Fibroblast of lung (primary cell): Measurements from ENCODE around the gene TAS2R60. TPM values are rescaled to one million over a fixed set of nuclear protein-coding genes. Genes with fewer than 3 reads are reported as not detected.
"Not testable (repeated sequence)": the region's sequence is repeated elsewhere in the genome, so short reads cannot be mapped to it uniquely, and the experiment has no call there.

Experiments
- DNase-seq, 2 donors: peaks; one replicate each; pipeline versions ENCODE4 v3.0.0 to v3.0.0-alpha.2; 2010; ENCODE audit warnings: low read depth in 2 of 2
- H2AFZ ChIP-seq: 2 replicates; pipeline ENCODE4 v1.5.1; 2012; ENCODE audit warnings: low read length, control low read depth, inconsistent platforms
- H3K27ac ChIP-seq: 2 replicates; pipeline ENCODE4 v1.5.1; 2011; ENCODE audit warnings: low read length, control low read depth; ENCODE audit not compliant: insufficient read depth
- H3K27me3 ChIP-seq: 2 replicates; pipeline ENCODE4 v1.5.1; 2011; ENCODE audit warnings: mild to moderate bottlenecking, low read length; ENCODE audit not compliant: control insufficient read depth, insufficient read depth
- H3K36me3 ChIP-seq: 2 replicates; pipeline ENCODE4 v1.5.1; 2011; ENCODE audit warnings: low read length; ENCODE audit not compliant: control insufficient read depth, insufficient read depth
- H3K4me1 ChIP-seq: 2 replicates; pipeline ENCODE4 v1.5.1; 2011; ENCODE audit warnings: low read length; ENCODE audit not compliant: control insufficient read depth, insufficient read depth; ENCODE audit errors: extremely low read depth
- H3K4me2 ChIP-seq: 2 replicates; pipeline ENCODE4 v1.5.1; 2011; ENCODE audit warnings: low read length, control low read depth; ENCODE audit not compliant: insufficient read depth; ENCODE audit errors: extremely low read depth
- H3K4me3 ChIP-seq, 4 experiments: fragments of 200-600 bp in 1 of 4; sonication (generic) in 1 of 4; replicated peaks in 1 of 4; 2 replicates each; pipeline ENCODE4 v1.5.1; 2011 to 2016; ENCODE audit warnings: low read length in 4 of 4, low read depth in 3 of 4, mild to moderate bottlenecking in 3 of 4, control low read depth in 2 of 4, inconsistent platforms in 1 of 4, mixed read lengths in 1 of 4; ENCODE audit not compliant: insufficient read depth in 1 of 4; ENCODE audit errors: control extremely low read depth in 1 of 4
- H3K79me2 ChIP-seq: 2 replicates; pipeline ENCODE4 v1.5.1; 2012; ENCODE audit warnings: mild to moderate bottlenecking, low read length, inconsistent platforms; ENCODE audit not compliant: control insufficient read depth, insufficient read depth
- H3K9ac ChIP-seq: 2 replicates; pipeline ENCODE4 v1.5.1; 2011; ENCODE audit warnings: mild to moderate bottlenecking, low read length, control low read depth; ENCODE audit not compliant: insufficient read depth
- H3K9me3 ChIP-seq: 2 replicates; pipeline ENCODE4 v1.5.1; 2012; ENCODE audit warnings: low read depth, low read length; ENCODE audit not compliant: control insufficient read depth, insufficient read depth
- H4K20me1 ChIP-seq: 2 replicates; pipeline ENCODE4 v1.5.1; 2011; ENCODE audit warnings: low read length; ENCODE audit not compliant: control insufficient read depth, insufficient read depth; ENCODE audit errors: extremely low read depth
- EZH2 ChIP-seq: IDR thresholded peaks from 2 replicates; pipeline ENCODE4 v1.5.1; 2012; ENCODE audit warnings: low read length, control low read depth, mild to moderate bottlenecking; ENCODE audit errors: missing control alignments
- polyA plus RNA-seq, 2 donors: library from polyadenylated mRNA; depleted of rRNA in 1 of 2; stranded (reverse) in 1 of 2; unstranded in 1 of 2; fragments of >200 nt; gene quantifications; 2 replicates each; pipeline ENCODE4 v1.2.1, GENCODE V29; 2011 to 2012; ENCODE audit warnings: missing spikeins in 1 of 2
- total RNA-seq: library from RNA; depleted of rRNA; stranded (reverse); fragments of >200 nt; gene quantifications from 2 replicates; pipeline ENCODE4 v1.2.1, GENCODE V29; 2014
- TF ChIP-seq, protein P1 (sequence below), 2 donors: IDR thresholded peaks in 1 of 2; conservative IDR thresholded peaks in 1 of 2; 1 replicate in 1 of 2; 2 replicates in 1 of 2; pipeline ENCODE4 v1.5.1; 2011 to 2012; ENCODE audit warnings: low read length in 2 of 2, control low read depth in 1 of 2, inconsistent platforms in 1 of 2, low read depth in 1 of 2, mild to moderate bottlenecking in 1 of 2

TAS2R60 gene
- total and polyA plus RNA-seq, 2 donors (not counting 1 experiment from before 2014, with no cell fraction given): not detected

DNA sequence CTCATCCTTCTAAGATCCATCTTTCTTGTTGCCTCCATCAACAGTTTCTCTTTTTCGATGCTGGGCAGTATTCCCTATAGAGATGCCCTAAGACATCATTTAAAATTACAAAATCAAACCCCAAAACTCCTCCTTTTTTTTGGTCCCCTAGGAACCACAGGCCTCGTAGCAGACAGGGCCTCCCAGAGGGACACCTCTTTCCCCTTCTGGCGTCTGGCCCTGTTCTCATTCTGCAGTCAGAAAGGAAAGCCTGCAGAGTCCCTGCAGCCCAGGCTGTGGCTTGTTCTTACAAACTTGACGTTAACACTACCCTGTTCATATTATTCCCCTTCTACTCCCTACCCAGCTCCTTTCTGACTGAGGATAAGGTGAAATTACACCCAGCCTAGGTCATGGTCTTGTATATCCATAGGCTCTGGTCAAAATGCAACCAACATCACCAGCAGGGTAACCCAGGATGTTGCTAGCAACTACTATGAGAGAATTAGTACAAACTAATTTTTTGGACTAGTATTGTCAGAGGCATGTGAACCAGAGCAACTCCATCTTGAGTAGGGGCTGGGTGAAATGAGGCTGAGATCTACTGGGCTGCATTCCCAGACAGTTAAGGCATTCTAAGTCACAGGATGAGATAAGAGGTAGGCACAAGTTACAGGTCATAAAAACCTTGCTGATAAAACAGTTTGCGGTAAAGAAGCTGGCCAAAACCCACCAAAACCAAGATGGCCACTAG, 31.1 kb upstream of the TAS2R60 start:
- no peak overlapping the region for H3K4me2 ChIP-seq
- H3K4me1 ChIP-seq: peaks cover 5% of the 10 kb centered on the region
- no peak overlapping the region for H2AFZ ChIP-seq
- H3K27me3 ChIP-seq: no peaks in the 10 kb centered on the region
- TF ChIP-seq EZH2: no peak
- TF ChIP-seq, protein P1, sequence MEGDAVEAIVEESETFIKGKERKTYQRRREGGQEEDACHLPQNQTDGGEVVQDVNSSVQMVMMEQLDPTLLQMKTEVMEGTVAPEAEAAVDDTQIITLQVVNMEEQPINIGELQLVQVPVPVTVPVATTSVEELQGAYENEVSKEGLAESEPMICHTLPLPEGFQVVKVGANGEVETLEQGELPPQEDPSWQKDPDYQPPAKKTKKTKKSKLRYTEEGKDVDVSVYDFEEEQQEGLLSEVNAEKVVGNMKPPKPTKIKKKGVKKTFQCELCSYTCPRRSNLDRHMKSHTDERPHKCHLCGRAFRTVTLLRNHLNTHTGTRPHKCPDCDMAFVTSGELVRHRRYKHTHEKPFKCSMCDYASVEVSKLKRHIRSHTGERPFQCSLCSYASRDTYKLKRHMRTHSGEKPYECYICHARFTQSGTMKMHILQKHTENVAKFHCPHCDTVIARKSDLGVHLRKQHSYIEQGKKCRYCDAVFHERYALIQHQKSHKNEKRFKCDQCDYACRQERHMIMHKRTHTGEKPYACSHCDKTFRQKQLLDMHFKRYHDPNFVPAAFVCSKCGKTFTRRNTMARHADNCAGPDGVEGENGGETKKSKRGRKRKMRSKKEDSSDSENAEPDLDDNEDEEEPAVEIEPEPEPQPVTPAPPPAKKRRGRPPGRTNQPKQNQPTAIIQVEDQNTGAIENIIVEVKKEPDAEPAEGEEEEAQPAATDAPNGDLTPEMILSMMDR (conservative IDR thresholded peaks at IDR 0.05 in 1 of 2, IDR thresholded peaks at IDR 0.05 in 1 of 2; ENCODE audit: low read depth in 1 of 2, low read length in 2 of 2): no peak
- no peaks in the 10 kb centered on the region for H3K79me2 ChIP-seq
- no peaks in the 10 kb centered on the region for H3K36me3 ChIP-seq
- H3K27ac ChIP-seq: no peak overlapping the region
- no peak for DNase-seq
- H3K9me3 ChIP-seq: no peaks in the 10 kb centered on the region
- H3K9ac ChIP-seq: no peak overlapping the region
- H4K20me1 ChIP-seq: no peaks in the 10 kb centered on the region
- H3K4me3 ChIP-seq: no peak overlapping the region

DNA sequence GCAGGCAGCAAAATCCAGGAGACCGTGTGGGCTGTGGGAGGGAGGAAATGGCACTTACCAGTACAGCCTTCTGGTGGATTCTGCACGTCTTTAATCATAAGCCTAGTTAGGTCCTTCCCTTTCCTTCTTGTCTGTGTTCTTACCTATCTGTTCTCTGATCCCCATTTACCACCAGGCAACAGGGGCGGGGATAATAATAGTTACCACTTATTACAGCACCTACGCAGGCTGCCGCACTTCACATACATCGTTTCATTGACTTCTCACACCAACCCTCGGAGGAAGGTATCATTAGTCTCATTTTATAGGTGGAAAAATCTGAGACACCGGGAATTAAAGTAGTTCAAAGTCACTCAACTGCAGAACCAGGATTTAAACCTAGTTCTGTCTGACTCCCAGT, 30.1 kb upstream of the TAS2R60 start:
- Histone ChIP-seq H3K9me3 (no peaks in the 10 kb centered on the region), H3K27ac (no peak overlapping the region), H3K36me3 (no peaks in the 10 kb centered on the region), H3K4me1 (peaks cover 4% of the 10 kb centered on the region), H3K4me2 (no peak overlapping the region), H3K27me3 (no peaks in the 10 kb centered on the region), H2AFZ (no peak overlapping the region), H4K20me1 (no peaks in the 10 kb centered on the region), H3K4me3 (no peak overlapping the region), H3K9ac (no peak overlapping the region), H3K79me2 (no peaks in the 10 kb centered on the region)
- no peak for TF ChIP-seq EZH2
- TF ChIP-seq, protein P1 (conservative IDR thresholded peaks at IDR 0.05 in 1 of 2, IDR thresholded peaks at IDR 0.05 in 1 of 2; ENCODE audit: low read depth in 1 of 2, low read length in 2 of 2): no peak
- DNase-seq: no peak

DNA sequence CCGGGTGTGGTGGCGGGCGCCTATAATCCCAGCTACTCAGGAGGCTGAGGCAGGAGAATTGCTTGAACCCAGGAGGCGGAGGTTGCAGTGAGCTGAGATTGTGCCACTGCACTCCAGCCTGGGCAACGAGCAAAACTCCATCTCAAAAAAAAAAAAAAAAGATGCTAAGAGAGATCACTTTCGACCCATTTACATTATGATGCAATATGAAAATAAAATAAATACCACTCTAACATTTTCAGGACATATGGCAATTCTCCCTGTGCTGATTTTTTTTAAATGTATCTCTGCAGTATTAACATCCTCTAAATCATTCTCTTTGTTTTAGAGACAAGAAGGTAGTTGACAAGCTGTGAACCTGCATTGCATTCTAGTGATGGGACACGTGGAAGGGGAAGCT, 28.0 kb upstream of the TAS2R60 start:
- H3K27ac ChIP-seq, H3K79me2 ChIP-seq, DNase-seq, H3K36me3 ChIP-seq, H3K4me2 ChIP-seq, H3K4me3 ChIP-seq, H3K4me1 ChIP-seq, H3K27me3 ChIP-seq, H4K20me1 ChIP-seq, H2AFZ ChIP-seq, H3K9me3 ChIP-seq, H3K9ac ChIP-seq: not testable (repeated sequence)
